HG03108 (cell line): ENCODE measurements around the gene NEK9.

Source experiments
- ATAC-seq: cut with Tn5 transposase; IDR thresholded peaks from one replicate; pipeline ENCODE4 v1.9.1; 2021; ENCODE audit warnings: moderate library complexity; ENCODE audit not compliant: unreplicated experiment

The NEK9 gene

DNA sequence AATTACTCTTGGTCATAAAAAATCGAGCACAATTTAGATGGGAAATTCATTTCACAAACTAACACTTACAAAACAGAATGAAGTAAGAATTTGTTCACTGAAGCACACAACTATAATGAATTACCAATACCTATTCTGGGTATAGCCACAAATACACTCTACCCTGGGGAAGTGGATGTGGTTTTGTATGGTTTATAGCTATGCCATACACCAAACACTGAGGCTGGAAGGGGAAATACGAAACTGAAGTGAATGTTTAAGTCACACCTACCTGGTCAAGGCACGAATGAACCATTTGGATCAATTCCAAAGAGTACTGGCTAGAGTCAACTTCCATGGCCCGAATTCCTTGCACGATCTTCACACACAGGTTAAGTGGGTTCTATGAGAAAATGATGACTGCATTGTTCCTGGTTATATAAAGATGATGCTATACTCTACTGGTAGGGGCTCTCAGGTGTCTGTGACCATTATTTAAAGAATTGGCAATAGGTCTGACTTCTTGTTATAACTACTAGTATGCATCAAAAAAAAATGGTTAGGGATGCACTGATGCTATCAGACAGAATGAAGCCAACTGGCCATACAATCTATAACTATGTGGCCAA lies 12.8 kb downstream of the NEK9 start:
- no peak for ATAC-seq

DNA sequence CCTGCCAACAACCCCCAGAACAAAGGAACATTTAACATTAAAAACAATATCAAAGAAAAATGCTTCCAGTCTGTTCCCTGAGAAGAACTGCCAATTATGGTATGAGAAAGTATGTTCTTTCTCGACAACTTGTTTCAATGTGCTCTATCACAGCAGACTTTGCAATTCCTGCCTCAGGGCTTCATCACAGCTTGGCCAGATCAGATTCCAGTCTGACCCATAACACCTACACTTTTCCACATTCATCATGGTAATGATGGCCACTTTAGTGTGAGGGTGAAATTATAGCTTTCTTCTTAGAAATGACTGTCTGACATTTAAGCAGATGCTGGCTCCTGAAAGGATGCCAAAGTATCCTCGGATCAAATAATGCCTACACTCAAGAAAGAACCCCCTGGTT lies 17.0 kb downstream of the NEK9 start:
- no peak for ATAC-seq

DNA sequence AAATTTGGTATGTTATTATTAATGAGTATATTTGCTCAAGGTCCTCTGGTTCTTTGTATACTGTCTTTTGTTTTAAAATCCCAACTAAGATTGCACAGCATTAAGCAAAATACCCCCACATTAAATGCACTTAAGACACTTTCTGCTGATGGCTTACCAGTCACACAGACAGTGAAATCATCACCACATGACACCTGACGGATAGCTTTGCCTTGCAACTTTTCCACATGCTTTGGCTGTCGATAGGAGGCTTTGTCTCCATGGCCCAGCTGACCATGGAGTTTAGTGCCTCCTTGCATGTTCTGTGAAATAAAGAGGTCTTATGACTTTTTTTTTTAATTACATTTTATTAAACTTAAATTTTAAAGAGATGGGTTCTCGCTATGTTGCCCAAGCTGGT lies 19.7 kb downstream of the NEK9 start:
- ATAC-seq = no peak

DNA sequence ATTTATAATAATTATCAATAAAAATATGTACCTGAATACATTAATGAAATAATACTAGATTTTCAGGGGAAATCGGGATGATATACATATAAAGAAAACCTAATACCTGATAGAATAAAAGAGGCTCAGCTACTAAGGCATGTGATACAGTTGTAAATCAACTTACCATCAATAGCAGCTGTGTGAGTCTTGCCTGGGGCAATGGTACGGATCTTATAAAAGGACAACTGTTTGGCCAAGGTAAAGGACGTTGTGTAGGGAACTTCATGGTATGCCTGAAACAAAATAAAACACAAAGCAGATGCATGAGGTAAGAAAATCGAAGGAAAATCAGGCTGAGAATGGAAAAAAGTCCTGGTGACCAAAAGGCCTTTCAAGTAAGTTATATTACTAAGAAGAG lies 25.4 kb downstream of the NEK9 start:
- ATAC-seq = no peak

DNA sequence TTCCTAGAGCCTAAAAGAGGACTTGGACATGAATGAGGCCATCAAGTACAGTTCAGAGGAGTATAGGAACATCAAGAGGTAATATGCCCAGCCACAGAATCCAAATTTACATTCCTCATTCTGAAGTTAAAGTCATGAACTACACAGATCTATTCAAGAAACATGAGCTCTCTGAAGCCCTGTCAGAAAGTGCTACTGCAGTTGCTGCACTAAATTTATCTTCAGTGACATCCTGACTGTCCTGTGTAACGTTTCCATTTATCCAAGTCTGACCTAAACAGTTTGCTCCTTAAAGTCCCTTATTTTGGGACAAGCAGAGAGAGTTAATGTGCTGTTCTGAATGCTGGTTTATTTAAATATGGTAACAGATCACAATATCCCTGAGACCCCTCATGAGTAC lies 28.2 kb downstream of the NEK9 start:
- no peak for ATAC-seq

DNA sequence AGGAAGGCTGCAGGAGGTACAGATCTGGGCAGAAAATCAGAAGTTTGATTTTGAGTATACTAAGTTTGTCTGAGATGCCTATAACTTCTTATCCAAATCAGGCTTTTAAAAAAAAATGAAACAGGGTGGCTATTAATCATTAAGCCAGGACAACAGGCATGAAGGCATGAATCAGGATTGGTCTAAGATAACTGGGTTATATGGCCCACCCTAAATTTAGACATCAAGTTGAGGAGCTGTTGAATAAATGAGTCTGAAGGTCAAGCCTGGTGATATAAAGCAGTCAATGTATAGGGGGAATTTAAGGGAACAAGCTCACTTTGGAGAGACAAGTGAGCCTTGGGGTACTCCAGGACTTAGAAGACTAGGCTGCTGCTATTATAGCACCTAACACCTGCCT lies 28.6 kb downstream of the NEK9 start:
- ATAC-seq = no peak

DNA sequence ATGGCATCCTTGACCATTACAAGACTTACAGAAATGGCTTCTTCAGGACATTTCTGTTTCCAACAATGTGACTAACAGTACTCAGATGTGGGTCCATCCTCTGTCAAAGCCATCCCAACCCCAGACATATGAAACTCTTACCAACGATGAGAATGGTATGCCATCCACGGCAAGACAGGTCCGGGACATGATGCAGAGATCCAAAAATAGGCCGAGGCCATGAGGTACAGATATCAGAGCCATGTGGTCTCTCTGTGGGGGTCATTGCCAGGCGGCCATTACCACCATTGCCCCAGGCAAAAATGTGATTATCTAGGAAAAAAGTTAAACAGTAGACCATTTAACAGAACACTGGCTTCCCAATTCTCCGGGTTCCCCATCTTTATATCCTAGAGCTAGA lies 29.9 kb downstream of the NEK9 start:
- no peak for ATAC-seq

DNA sequence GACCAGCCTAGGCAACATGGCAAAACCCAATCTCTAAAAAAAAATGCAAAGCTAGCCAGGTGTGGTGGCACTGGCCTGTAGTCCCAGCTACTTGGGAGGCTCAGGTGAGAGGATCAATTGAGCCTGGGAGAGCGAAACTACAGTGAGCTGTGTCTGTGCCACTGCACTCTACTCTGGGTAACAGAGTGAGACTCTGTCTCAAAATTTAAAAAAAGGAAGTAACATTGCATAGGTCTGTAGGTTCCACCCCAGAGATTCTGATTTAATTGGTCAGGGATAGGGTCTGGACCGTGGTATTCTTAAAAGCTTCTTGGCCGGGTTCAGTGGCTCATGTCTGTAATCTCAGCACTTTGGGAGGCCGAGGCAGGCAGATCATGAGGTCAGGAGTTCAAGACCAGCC lies 31.2 kb downstream of the NEK9 start:
- no peak for ATAC-seq

DNA sequence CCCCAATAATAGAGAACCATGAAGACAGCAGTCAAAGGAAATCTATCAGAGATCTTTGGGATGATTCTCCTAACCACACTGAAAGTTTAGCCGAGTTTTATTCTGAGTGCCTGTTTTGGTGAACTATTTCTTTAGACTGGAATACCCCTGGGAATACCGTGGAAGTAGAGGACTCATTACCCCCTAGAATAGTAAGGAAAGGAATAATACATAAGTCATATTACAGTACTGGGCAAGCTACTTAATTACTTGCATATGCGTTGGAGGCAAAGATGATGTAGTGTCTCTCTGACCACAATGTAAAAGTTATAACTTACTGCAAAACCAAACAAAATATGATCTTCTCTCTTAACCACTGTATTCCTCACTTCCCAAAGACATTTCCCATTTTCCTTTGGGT lies 32.0 kb downstream of the NEK9 start:
- ATAC-seq = no peak

DNA sequence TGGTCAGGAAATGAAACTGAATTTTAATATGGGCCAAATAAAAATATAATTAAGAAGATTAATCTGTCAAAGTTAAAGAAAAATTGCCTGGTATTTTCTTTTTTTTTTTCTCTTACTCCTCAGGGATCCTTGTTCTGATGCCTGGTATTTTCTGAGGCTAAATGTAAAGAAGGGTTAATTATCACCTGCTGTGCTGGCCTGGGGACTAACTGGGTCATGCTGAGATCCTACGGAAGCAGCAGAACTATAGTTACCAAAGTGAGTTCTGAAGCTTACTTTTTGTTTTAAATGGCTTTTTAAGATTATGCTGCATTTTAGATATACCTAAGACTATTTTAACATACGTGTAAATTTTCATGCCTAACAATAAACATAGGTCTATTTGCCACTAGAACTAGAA lies 34.1 kb downstream of the NEK9 start:
- ATAC-seq = no peak

DNA sequence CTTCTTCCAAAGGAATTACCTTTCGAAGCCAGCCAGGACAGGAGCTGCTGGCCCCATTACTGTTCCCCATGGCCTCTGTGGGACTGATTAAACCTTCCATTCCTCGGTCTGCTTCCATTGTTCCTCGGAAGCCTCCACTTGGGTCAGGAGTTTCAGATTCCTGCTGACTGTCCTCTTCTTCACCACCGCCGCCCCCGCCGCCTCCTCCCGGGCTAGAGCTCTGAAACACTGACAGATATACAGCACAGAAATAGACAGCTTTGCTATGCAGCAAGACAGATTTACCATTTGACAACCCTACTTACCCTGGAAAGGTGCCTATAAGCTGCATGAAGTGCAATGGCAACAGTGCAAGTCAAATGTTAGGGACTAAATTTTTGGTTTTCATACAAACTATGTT lies 35.6 kb downstream of the NEK9 start:
- ATAC-seq = no peak

DNA sequence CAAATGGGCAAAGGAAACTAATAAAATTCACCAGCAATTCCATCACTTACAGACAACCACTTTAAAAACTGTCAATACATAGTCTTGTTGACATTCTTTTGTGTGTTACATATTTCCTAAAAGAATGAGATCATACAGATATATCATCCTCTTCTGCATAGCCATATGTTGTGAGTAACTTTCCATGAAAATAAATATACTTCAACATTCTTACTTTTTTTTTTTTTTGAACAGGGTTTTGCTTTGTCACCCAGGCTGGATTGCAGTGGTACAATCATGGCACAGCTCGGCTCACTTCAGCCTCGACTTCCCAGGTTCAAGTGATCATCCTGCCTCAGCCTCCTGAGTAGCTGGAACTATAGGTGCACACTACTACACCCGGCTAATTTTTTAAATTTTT lies 36.5 kb downstream of the NEK9 start:
- ATAC-seq = no peak

DNA sequence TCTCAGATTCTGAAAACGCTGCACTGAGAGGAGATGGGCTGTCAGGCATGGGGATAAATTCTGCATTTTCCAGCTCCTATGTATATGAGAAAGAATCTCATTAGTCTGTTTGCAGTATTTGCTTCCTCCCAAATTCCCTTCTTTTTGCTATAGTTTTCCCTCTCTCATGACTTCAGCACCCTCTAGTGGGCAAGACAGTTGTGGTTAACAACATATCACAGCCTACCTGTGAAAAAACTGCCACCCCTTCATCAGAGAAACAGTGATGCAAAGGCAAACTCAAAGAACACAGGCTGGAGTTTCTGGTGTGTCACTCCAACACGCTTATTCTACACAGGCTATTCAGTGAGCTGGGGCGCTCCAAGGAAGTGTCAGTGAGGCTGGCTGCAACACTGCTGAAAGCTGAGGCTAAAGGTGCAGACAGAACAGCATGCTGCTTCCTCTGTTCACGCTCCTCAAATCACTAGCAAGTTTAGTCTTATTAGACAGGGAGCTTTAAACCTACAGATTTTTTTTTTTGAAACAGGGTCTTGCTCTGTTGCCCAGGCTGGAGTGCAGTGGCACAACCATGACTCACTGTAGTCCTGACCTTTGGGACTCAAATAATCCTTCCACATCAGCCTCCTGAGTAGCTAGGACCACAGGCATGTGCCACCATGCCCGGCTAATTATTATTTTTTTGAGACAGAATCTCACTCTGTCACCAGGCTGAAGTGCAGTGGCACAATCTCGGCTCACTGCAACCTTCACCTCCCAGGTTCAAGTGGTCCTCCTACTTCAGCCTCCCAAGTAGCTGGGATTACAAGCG lies 38.1 kb downstream of the NEK9 start:
- ATAC-seq = no peak

DNA sequence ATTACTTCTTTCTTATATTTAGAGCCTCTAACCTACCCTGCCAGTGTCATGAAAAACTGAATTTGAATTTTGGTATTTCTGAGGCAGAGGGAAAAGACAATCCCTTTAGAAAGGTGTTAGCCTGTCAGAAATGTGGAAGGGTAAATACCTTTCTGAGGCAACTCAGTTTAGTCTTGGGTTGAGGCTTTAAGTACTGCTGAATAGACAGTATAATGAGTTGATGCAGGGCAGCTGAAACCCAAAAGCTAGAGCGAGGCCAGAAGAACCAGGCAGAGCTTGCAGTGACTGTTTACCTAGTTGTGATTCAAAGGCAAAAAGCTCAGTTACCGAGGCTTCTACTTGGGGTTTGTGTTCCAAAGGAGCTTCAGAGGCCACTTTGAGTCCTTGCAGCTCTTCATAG lies 38.7 kb downstream of the NEK9 start:
- ATAC-seq = no peak

DNA sequence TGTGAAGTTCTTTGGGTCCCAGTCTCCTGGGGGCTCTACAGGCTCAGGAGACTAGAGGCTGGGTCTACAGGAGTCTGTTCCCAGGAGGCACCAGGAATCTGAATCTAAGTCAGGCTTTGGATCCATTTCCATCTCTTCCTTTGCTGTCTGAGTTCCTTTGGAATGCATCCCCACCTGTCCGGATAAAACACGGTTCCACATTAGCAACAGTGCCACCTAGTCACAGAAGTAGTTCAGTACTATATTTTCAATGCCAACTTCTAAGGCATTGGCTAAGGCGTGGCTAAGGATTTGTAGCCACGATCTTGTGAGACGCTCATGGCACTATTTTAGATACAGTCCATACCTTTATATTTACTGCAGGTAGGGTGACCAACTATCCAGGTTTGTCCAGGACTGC lies 42.3 kb downstream of the NEK9 start:
- ATAC-seq = no peak

DNA sequence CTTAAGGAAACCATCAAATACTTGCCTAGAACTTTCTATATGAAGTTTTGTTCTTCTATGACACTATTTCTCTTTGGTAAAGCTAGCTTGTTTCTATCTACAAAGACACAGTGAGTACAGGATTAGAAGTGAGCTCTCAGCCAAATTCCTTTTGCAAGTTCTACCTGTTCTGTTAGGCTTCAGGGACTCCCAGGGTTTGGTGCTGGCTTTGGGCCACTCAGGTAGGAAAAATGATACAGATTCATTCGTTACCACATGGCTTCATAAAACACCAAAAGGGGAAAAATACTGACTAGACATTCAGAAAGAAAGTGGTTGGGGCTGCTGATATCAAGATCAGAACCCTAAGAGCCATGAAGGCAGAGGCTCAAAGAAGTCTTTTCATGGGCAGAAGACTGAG lies 43.6 kb downstream of the NEK9 start:
- no peak for ATAC-seq

DNA sequence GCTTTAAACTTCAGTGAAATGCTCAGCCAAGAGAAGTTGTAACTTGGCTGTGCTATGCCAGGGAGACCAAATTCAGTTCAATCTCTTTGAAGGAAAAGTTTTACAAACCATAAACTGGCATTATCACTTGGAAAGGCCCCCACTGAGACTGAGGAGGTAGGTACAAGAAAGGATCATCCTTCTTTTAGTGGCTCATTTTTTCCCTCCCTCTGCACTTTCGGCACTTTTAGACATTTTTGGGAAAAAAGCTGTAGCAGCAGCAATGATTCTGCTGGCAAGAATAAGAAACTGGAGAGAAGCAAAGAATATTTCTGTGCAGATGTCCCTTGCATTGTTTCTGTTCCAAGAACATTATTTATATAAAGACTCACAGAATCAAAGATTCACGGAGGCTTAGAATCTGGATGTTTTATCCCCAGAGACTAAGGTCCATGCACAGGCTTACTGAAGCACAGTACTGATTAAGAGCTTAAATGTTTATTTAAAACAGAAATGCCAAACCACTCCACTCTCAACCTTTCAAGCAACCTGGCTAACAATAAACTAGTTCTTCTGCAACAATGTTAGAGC lies 45.1 kb downstream of the NEK9 start:
- ATAC-seq = no peak

DNA sequence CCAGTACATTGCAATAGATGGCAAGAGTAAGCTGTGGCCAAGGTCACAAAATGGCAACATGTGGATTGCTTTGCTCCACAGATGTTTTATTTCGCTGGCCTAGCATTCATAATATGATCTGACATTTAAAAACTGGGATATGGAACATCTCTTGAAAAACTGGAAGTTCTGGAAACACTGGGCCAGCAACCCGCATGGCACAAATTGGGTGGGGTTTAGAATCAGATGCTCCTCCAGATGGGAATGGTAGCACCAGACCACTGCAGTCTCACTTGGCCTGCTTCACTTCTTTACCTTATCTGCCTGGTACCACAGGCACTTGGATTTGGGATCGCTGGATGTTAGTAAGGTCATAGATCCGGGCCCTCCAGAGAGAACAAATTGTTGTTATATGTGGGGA lies 47.3 kb downstream of the NEK9 start:
- ATAC-seq = no peak

DNA sequence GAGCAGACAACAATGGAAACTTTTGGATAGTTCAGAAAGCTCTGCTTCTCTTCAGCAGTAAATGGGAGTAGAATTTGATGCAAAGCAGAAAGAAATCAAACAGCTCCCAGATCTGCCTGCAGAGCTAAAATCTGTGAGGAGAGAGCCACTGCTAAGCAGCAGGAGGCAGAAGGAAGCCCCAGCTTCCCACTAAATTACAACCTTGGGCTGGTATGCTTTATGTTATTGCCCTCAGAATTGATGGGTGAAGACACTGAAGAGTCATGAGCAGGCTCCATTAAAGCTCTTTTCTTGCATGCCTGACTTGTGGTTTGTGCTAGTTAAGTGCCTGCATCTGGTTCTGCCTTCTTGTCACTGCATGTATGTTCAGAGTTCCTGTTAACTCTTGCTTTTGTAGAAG lies 49.1 kb downstream of the NEK9 start:
- ATAC-seq = no peak

DNA sequence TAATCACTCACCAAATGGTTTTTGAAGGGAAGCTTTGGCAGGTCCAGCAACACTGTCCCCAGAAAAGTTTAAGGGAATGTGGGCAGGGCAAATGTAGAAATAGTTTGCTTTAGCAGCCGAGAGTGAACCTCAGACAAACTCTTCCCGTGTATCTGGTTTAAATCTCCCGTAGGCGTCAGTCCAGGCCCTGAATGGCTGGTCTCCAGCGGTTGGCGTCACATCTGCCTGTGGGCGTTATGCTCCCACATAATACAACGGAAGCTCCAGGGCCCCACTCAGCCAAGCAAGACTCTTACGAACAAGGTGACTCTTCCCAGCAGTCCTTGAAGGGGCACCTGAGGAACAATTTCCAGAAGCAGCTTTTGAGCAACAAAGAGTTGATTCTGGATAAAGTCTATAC lies 56.5 kb downstream of the NEK9 start:
- ATAC-seq = no peak

DNA sequence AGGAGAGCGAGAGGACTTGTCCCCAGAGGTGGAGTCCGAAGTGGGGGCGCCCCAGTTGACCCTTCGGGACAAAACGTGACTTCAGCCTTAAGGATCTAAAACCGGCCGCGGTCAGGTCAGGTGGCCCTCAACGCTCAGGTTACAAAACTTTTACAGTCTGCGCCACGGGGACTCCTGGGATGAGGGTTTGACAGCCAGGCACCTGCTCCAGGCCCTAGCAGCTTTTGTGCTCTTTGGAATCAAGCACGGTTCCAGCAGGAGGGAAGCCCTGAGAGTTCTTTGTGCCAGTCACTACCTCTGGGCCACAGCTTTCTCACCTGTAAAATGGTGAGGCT lies 57.1 kb downstream of the NEK9 start:
- no peak for ATAC-seq

DNA sequence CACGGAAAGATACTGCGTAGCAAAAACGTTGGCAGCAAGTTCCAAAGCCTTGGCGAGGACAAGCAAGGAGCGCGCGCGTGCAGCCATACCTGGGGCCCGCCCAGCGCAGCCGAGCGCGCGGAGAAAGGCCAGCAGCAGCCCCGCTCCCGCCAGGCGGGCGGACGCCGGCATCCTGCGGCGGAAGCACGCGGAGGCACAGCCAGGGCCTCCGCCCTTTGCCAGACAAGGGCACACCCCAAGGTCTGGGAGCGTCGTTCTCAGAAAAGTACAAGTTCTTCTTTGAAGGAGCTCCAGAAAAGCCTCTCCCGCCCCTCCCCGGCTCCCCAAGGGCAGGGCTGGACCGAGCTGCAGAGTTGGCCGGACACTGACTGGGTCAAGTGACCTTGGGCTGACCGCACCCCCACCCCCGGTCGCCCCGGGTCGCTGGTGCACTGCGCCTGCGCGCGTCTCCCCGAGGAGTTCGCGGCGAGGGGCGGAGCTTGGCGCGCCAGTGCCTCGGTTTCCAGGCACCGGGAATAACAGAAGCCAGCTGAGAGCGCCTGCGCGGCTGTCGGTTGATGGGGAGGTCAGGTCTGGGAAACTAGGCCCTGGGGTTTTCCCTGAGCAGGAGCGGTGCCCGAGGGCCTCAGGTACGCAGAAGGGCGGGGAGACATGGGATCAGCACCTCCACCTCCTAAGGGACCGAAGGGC lies 57.6 kb downstream of the NEK9 start, which contains the start of gene ZC2HC1C:
ZC2HC1C (plus strand) TSS at position 521 of the 690 bp plus-strand sequence. CDS start 933 bp downstream, outside the sequence.
- peak; percentile 48 for ATAC-seq
